K562 (cell line): ENCODE measurements around the gene ADAMTS10. TPM values are rescaled to one million over a fixed set of nuclear protein-coding genes. Genes with fewer than 3 reads are reported as not detected.

Source experiments
- ATAC-seq: fragments of 200-7000 bp; cut with Tn5 transposase; 3 replicates; pipeline ENCODE4 v1.9.1; 2020; ENCODE audit warnings: moderate library complexity
- BruUV-seq: library from RNA; stranded (reverse); fragments of 400-500 nt; replicated peaks from 2 replicates; lab custom pipeline; 2021; lab: Mats Ljungman, UMichigan
- CTCF ChIA-PET: fragments of 300-600 bp; formaldehyde crosslinking; extraction: SDS; loops from one replicate; lab custom pipeline; 2021; ENCODE audit warnings: low intra/inter-chr PET ratio; lab: Yijun Ruan, JAX
- POLR2A ChIA-PET: fragments of 300-600, 350-650 bp; sonication (Branson Sonifier 250); formaldehyde crosslinking; extraction: SDS; loops from one replicate; lab custom pipeline; 2021; ENCODE audit warnings: antibody characterized with exemption, inconsistent platforms; lab: Yijun Ruan, JAX
- DNase-seq, 4 experiments: peaks; one replicate each; pipeline versions ENCODE4 v3.0.0 to v3.0.0-alpha.2; 2011 to 2018; ENCODE audit warnings: low spot score in 3 of 4, mixed read lengths in 3 of 4; ENCODE audit errors: extremely low read depth in 1 of 4
- FAIRE-seq: peaks from 2 replicates; lab custom pipeline; 2011; peaks lifted over from hg19 to GRCh38; lab: Jason Lieb, UNC
- H2AFZ ChIP-seq: 2 replicates; pipeline ENCODE4 v1.6.0; 2011; ENCODE audit warnings: low read depth, low read length, control low read depth, inconsistent platforms
- H3K27ac ChIP-seq: fragments of 200-600 bp; 3 replicates; pipeline ENCODE4 v1.8.0; 2011; ENCODE audit warnings: low read depth, mild to moderate bottlenecking, control low read depth, inconsistent platforms, low read length, moderate library complexity, mixed read lengths; ENCODE audit errors: extremely low read depth
- H3K27me3 ChIP-seq, 2 experiments: fragments of 300-600 bp in 1 of 2; 2 replicates in 1 of 2; 3 replicates in 1 of 2; pipeline versions ENCODE4 v1.6.0 to v1.8.0; 2011; ENCODE audit warnings: inconsistent platforms in 2 of 2, low read length in 2 of 2, mild to moderate bottlenecking in 1 of 2, mixed read lengths in 1 of 2, moderate library complexity in 1 of 2; ENCODE audit not compliant: control insufficient read depth in 2 of 2, insufficient read depth in 2 of 2
- H3K36me3 ChIP-seq: fragments of 300-600 bp; 3 replicates; pipeline ENCODE4 v1.8.0; 2011; ENCODE audit warnings: mild to moderate bottlenecking, low read length, inconsistent platforms; ENCODE audit not compliant: control insufficient read depth, insufficient read depth
- H3K4me1 ChIP-seq, 2 experiments: fragments of 200-600 bp in 1 of 2; replicated peaks in 1 of 2; 2 replicates in 1 of 2; 3 replicates in 1 of 2; pipeline versions ENCODE4 v1.5.1 to v1.8.0; 2011; ENCODE audit warnings: inconsistent platforms in 2 of 2, low read length in 2 of 2, mild to moderate bottlenecking in 1 of 2, mixed read lengths in 1 of 2, moderate library complexity in 1 of 2; ENCODE audit not compliant: control insufficient read depth in 2 of 2, insufficient read depth in 2 of 2
- H3K4me2 ChIP-seq: 2 replicates; pipeline ENCODE4 v1.6.1; 2011; ENCODE audit warnings: low read length, control low read depth, inconsistent platforms, mixed read lengths; ENCODE audit not compliant: insufficient read depth
- H3K4me3 ChIP-seq: fragments of 200-600 bp; sonication (generic), shearing (Covaris generic); 2 replicates; pipeline ENCODE4 v1.5.1; 2016; ENCODE audit warnings: control low read depth, inconsistent platforms
- H3K79me2 ChIP-seq: fragments of 200-600 bp; 3 replicates; pipeline ENCODE4 v1.8.0; 2011; ENCODE audit warnings: low read length, inconsistent platforms; ENCODE audit not compliant: control insufficient read depth, insufficient read depth
- H3K9ac ChIP-seq, 2 experiments: 2 replicates each; pipeline versions ENCODE4 v1.6.0 to v1.6.1; 2011; ENCODE audit warnings: low read depth in 2 of 2, low read length in 2 of 2, control low read depth in 1 of 2, inconsistent platforms in 1 of 2, mild to moderate bottlenecking in 1 of 2, mixed read lengths in 1 of 2; ENCODE audit not compliant: insufficient read depth in 1 of 2
- H3K9me1 ChIP-seq: one replicate; pipeline ENCODE4 v1.6.0; 2011; ENCODE audit warnings: inconsistent platforms, mild to moderate bottlenecking, low read length, moderate library complexity; ENCODE audit not compliant: control insufficient read depth, insufficient read depth
- H3K9me3 ChIP-seq: replicated peaks from 2 replicates; pipeline ENCODE4 v1.5.1; 2011; ENCODE audit warnings: low read depth, low read length, inconsistent platforms; ENCODE audit not compliant: control insufficient read depth, insufficient read depth
- H4K20me1 ChIP-seq: replicated peaks from 2 replicates; pipeline ENCODE4 v1.6.1; 2011; ENCODE audit warnings: low read length, inconsistent platforms, mixed read lengths; ENCODE audit not compliant: control insufficient read depth, insufficient read depth
- CXXC5 ChIP-seq: fragments of 250-450 bp; sonication (Bioruptor Pico); IDR thresholded peaks from 2 replicates; pipeline ENCODE4 v1.8.0; 2022; ENCODE audit warnings: inconsistent platforms, mild to moderate bottlenecking, moderate library complexity
- ETV1 ChIP-seq: fragments of 450-650 bp; conservative IDR thresholded peaks from 2 replicates; pipeline ENCODE4 v1.6.1; 2016; ENCODE audit warnings: missing genetic modification characterization, control low read depth, low read depth, missing compliant biosample characterization
- RB1 ChIP-seq: fragments of 450-650 bp; IDR thresholded peaks from 2 replicates; pipeline ENCODE4 v1.6.1; 2017; ENCODE audit warnings: low read depth, mild to moderate bottlenecking
- RCOR1 ChIP-seq, 2 experiments: IDR thresholded peaks; 2 replicates each; pipeline ENCODE4 v1.6.1; 2012; ENCODE audit warnings: low read depth in 2 of 2, low read length in 2 of 2, borderline replicate concordance in 1 of 2, improper control_type of control experiment in 1 of 2
- TARDBP ChIP-seq: fragments of 450-650 bp; IDR thresholded peaks from 2 replicates; pipeline ENCODE4 v1.6.1; 2016
- TEAD4 ChIP-seq, 2 experiments: sonication (generic) in 1 of 2; formaldehyde crosslinking in 1 of 2; IDR thresholded peaks; 2 replicates each; pipeline versions ENCODE4 v1.6.1 to v1.8.0; 2012 to 2022; ENCODE audit warnings: borderline replicate concordance in 1 of 2, inconsistent platforms in 1 of 2, low read length in 1 of 2, mild to moderate bottlenecking in 1 of 2, missing genetic modification reagents in 1 of 2
- ZNF778 ChIP-seq: fragments of 450-650 bp; formaldehyde crosslinking; IDR thresholded peaks from 2 replicates; pipeline ENCODE4 v1.4.0; 2020; ENCODE audit warnings: mild to moderate bottlenecking, moderate library complexity
- WGBS: fragments of 100-300 bp; shearing (Covaris generic); methylation state at CpG from one replicate; pipeline ENCODE4 v1.1.6; 2016; ENCODE audit warnings: low coverage, mixed read lengths; ENCODE audit not compliant: insufficient coverage; ENCODE audit errors: missing lambda C conversion rate; 5-methylcytosine and 5-hydroxymethylcytosine counted together
- in situ Hi-C: fragments of 300-500 bp; cut with MboI; formaldehyde crosslinking; loops from 4 replicates; pipeline ENCODE4 v1.15.0; 2018; ENCODE audit warnings: inconsistent platforms, mixed read lengths
- intact Hi-C: fragments of 100-400 bp; cut with micrococcal nuclease; formaldehyde crosslinking; loops from 2 replicates; pipeline ENCODE4 v1.14.2; 2022
- polyA plus RNA-seq, 8 experiments: library from polyadenylated mRNA; depleted of rRNA in 4 of 8; stranded (reverse) in 5 of 8; unstranded in 3 of 8; fragments of >200 nt; fragmentation: Nextera tagmentation in 2 of 8; fragmentation: Illumina TruSeq in 1 of 8; extraction: Ambion mirVana in 2 of 8; extraction: Trizol in 1 of 8; gene quantifications; 2 replicates each; pipeline versions ENCODE4 v1.2.1 to v1.2.3, GENCODE V29; 2011 to 2014; ENCODE audit warnings: inconsistent platforms in 1 of 8, missing spikeins in 1 of 8
- total RNA-seq, 7 experiments: library from RNA; depleted of rRNA in 6 of 7; stranded (reverse); fragments of >200 nt in 6 of 7; fragmentation: Illumina TruSeq in 2 of 7; extraction: Trizol in 2 of 7; gene quantifications; 2 replicates each; pipeline versions ENCODE4 v1.2.1 to v1.2.3, GENCODE V29; 2011 to 2021; ENCODE audit warnings: low replicate concordance in 1 of 7
- TF ChIP-seq, protein P1 (sequence below), 2 experiments: fragments of 450-650 bp in 1 of 2; sonication (generic) in 1 of 2; formaldehyde crosslinking in 1 of 2; IDR thresholded peaks in 1 of 2; conservative IDR thresholded peaks in 1 of 2; 2 replicates each; pipeline versions ENCODE4 v1.6.1 to v1.8.1; 2016 to 2023; ENCODE audit warnings: mild to moderate bottlenecking in 2 of 2, moderate library complexity in 2 of 2, inconsistent platforms in 1 of 2, missing genetic modification reagents in 1 of 2
- TF ChIP-seq, protein P2 (sequence below): sonication (generic); formaldehyde crosslinking; IDR thresholded peaks from 2 replicates; pipeline ENCODE4 v1.4.0; 2020; ENCODE audit warnings: mild to moderate bottlenecking, missing genetic modification reagents

ADAMTS10 gene
- total and polyA plus RNA-seq, 9 of the 15 experiments (the other 6 are each of a cell fraction or from before 2014, with no cell fraction given), result 0.33 to 1.8 (median 0.57) TPM; not detected in 4

DNA sequence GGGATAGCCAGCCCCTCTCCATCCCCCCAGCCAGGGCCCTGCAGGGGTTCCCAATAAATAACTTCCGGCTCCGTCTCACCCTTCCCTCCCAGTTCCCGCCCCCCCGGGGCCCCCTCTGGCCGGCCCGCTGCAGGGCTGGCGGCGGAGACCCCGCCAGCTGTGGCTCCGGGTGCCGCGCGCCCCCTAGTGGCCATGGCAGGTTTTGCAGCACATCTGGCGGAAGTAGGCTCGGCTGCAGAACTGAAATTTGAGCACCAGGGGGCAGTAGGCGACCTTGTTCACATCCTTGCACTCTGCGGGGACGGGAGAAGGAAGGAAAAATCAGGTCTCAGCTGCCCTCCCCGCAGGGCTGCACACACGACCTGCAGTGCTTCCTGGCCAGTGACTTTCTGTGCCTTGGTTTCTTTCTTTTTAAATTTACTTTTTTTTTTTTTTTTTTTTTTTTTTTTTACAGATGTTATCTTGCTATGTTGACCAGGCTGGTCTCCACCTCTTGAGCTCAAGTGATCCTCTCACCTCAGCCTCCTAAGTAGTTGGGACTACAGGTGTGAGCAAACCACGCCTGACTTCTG, 29.7 kb downstream of the ADAMTS10 start:
- Histone ChIP-seq H3K36me3 (no peaks in the 10 kb centered on the region), H3K9ac (no peak overlapping the region), H3K27ac (no peak overlapping the region), H3K4me3 (no peak overlapping the region), H3K9me3 (no peaks in the 10 kb centered on the region), H3K79me2 (no peaks in the 10 kb centered on the region), H3K4me1 (peaks cover 10 to 36% of the 10 kb centered on the region in 2 experiments), H4K20me1 (no peaks in the 10 kb centered on the region), H2AFZ (no peak overlapping the region), H3K4me2 (no peak overlapping the region), H3K9me1 (no peaks in the 10 kb centered on the region), H3K27me3 (peaks cover 0 to 5% of the 10 kb centered on the region in 2 experiments; a peak in 1 of 5 replicates)
- DNase-seq (peak; percentile 83 to 87 (median 87)), FAIRE-seq (peak; percentile 94), ATAC-seq (peak; percentile 83)
- 4% methylated on average over 13 of the region's 21 CpGs for WGBS
- in situ Hi-C loops, result no loop called here
- CTCF ChIA-PET, result interaction anchor here (0.6 to 2.1 kb wide), 15 partner anchors 35 to 422 kb away, joined by 3 to 14 read pairs (median 4); partner anchors contain the start of gene MARCHF2
- POLR2A ChIA-PET, result interaction anchor here (1.0 kb wide), 1 partner anchor 257 kb away, joined by 3 read pairs; no protein-coding TSS in a partner anchor
- intact Hi-C loops, result loop anchor here (5.0 kb wide), 1 partner anchor 53 kb away; no protein-coding TSS in a partner anchor
- BruUV-seq, result no TSS peak
- TF ChIP-seq CXXC5 (peak; percentile 30; the same call in 1 of the 2 replicates), ZNF778 (CRISPR knock-in tag) (no peak), ETV1 (peak; percentile 91), TEAD4 (IDR thresholded peaks at IDR 0.05; ENCODE audit: low read length) (no peak), TEAD4 (CRISPR knock-in tag; IDR thresholded peaks at IDR 0.05; ENCODE audit: borderline replicate concordance) (no peak), RCOR1 (IDR thresholded peaks at IDR 0.05; ENCODE audit: borderline replicate concordance in 1 of 2, low read depth in 2 of 2, low read length in 2 of 2) (peak in 1 of 2 experiments; percentile 71; a peak in 2 of 4 replicates), TARDBP (peak; percentile 39; the same call in 1 of the 2 replicates), RB1 (peak; percentile 94)
- TF ChIP-seq, protein P1, sequence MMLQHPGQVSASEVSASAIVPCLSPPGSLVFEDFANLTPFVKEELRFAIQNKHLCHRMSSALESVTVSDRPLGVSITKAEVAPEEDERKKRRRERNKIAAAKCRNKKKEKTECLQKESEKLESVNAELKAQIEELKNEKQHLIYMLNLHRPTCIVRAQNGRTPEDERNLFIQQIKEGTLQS (IDR thresholded peaks at IDR 0.05), result no peak
- TF ChIP-seq, protein P1 (CRISPR knock-in tag; conservative IDR thresholded peaks at IDR 0.05), result 0 out of 2 replicates have a peak, but pooled peaks have one; percentile 26
- TF ChIP-seq, protein P2, sequence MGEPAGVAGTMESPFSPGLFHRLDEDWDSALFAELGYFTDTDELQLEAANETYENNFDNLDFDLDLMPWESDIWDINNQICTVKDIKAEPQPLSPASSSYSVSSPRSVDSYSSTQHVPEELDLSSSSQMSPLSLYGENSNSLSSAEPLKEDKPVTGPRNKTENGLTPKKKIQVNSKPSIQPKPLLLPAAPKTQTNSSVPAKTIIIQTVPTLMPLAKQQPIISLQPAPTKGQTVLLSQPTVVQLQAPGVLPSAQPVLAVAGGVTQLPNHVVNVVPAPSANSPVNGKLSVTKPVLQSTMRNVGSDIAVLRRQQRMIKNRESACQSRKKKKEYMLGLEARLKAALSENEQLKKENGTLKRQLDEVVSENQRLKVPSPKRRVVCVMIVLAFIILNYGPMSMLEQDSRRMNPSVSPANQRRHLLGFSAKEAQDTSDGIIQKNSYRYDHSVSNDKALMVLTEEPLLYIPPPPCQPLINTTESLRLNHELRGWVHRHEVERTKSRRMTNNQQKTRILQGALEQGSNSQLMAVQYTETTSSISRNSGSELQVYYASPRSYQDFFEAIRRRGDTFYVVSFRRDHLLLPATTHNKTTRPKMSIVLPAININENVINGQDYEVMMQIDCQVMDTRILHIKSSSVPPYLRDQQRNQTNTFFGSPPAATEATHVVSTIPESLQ (CRISPR knock-in tag), result no peak
